DOHH2 (cell line): ENCODE results near the gene TLE7.

ENCODE experiments used
- CTCF ChIP-seq: fragments of 200-600 bp; sonication (generic); IDR thresholded peaks from one replicate; pipeline ENCODE4 v1.5.1; 2014; ENCODE audit warnings: antibody characterized with exemption, mild to moderate bottlenecking, low read depth, low read length; ENCODE audit not compliant: poor library complexity, severe bottlenecking
- EZH2phosphoT487 ChIP-seq: fragments of 200-600 bp; sonication (generic); IDR thresholded peaks from 2 replicates; pipeline ENCODE4 v1.6.1; 2017; ENCODE audit warnings: borderline replicate concordance, mild to moderate bottlenecking, antibody characterized with exemption, low read length, moderate library complexity, mixed read lengths

- TF ChIP-seq CTCF (no peak), EZH2phosphoT487 (no peak)
These were observed at the start of gene TLE7 for GRCh38 chr16:71442051-71442440.
